ENCODE results near the gene LTA4H. TPM values are rescaled to one million over a fixed set of nuclear protein-coding genes. Genes with fewer than 3 reads are reported as not detected.
A peak's percentile ranks its signal among the peaks of the same experiment; 100 is the strongest.

Gene LTA4H
- total RNA-seq, 1 donor from 2014 or later, result 35.4 TPM

DNA sequence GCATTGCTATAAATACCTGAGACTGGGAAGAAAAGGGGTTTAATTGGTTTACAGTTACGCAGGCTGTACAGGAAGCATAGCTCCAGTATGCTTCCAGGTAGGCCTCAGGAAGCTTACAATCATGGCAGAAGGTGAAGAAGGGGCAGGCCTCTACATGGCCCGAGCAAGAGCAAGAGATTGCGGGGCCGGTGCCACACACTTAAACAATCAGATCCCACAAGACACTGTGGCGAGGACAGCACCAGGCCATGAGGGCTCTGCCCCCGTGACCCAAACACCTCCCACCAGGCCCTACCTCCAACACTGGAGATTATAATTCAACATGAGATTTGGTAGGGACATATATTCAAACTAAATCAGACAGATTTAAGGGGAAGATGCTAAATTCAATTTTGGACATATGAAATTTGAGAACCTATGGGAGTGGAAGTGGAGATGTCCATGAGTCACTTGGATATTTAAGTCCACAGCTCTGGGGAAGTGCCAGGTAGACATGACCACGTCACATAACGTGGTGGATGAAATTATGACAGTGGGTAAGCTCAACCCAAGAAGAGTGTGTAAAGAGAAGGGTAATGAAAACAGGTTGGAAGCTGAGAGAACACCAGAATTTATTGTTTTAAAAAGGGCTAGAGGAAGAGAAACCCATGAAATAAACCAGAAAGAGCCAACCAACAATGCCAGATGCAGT is 1.5 kb upstream of the LTA4H start:
- H3K9me3 ChIP-seq (replicated peaks), result no peaks in the 10 kb centered on the region
- H3K27me3 ChIP-seq (ENCODE audit: low read depth), result no peaks in the 10 kb centered on the region
- DNase-seq, result no peak
- intact Hi-C loops (cut with micrococcal nuclease), result no loop called here
- H3K4me1 ChIP-seq, result peaks cover 24% of the 10 kb centered on the region
- H3K27ac ChIP-seq (replicated peaks), result no peak overlapping the region
- TF ChIP-seq CTCF (IDR thresholded peaks at IDR 0.05; ENCODE audit: borderline replicate concordance), result no peak
- H3K36me3 ChIP-seq, result no peaks in the 10 kb centered on the region
- no peak overlapping the region for H3K4me3 ChIP-seq

DNA sequence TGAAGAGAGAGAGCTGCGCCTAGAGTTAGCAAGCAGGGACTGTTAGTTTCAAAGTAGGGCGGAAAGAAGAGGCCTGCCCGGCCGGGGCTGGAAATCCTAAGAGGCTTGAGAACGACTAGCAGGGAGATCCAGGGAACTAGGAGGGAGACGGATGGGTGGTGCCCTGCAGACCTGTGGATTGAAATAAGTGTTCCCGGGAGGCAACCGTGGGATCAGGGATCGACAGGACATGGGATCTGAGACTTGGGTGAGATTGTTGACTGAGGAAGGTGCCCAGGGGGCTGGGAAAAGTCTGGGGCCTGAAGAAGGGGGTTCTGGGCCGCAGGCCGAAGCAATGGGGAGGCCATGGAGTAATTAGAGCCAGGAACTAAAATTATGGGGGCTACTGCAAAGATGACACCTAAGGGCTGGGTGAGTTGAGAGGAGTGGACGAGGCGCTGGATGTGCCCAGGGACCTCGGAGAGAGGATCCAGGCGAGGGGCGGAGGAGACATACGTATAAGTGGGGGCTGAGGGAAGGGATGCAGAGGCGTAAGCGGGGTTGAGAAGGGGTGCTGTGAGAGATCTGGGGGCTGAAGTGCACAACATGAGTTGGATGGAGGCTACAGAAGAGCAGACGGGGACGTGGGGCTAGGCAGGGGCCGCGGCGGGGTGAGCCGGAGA is 635 bp downstream of the LTA4H start:
- no peak for DNase-seq
- H3K4me1 ChIP-seq, result peaks cover 24% of the 10 kb centered on the region
- H3K36me3 ChIP-seq, result no peaks in the 10 kb centered on the region
- no peak for TF ChIP-seq CTCF (IDR thresholded peaks at IDR 0.05; ENCODE audit: borderline replicate concordance)
- H3K9me3 ChIP-seq (replicated peaks), result no peaks in the 10 kb centered on the region
- H3K27me3 ChIP-seq (ENCODE audit: low read depth), result no peaks in the 10 kb centered on the region
- peak overlapping the region; percentile 88 for H3K27ac ChIP-seq (replicated peaks)
- H3K4me3 ChIP-seq, result peak overlapping the region; percentile 89
- intact Hi-C loops (cut with micrococcal nuclease), result no loop called here

GRCh38 chr12:96033549-96034389 is 1.6 kb downstream of the LTA4H start:
- intact Hi-C loops (cut with micrococcal nuclease), result no loop called here
- Histone ChIP-seq H3K4me1 (peaks cover 24% of the 10 kb centered on the region), H3K4me3 (peak overlapping the region; percentile 89), H3K36me3 (no peaks in the 10 kb centered on the region), H3K27me3 (ENCODE audit: low read depth) (no peaks in the 10 kb centered on the region), H3K9me3 (replicated peaks) (no peaks in the 10 kb centered on the region), H3K27ac (replicated peaks) (peak overlapping the region; percentile 88)
- DNase-seq, result no peak
- TF ChIP-seq CTCF (IDR thresholded peaks at IDR 0.05; ENCODE audit: borderline replicate concordance), result no peak

DNA sequence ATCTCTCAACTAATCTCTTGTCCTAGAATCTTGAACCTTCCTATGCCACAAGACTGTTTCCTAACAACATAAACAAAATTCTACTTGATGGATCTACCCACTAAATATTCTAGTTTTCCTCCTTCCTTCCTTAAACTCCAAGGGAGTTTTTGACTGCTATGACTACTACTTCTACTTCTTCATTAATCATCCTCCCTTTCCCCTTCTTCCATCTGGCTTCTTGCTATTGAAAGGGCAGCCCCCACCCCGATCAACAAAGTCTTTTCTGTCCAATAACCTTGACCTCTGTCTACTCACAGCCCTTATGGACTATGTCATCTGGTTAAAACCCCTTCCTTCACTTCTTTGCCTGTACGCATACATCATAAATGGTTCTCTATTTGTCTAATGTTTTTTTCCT is 5.6 kb downstream of the LTA4H start:
- H3K4me3 ChIP-seq, result no peak overlapping the region
- peaks cover 38% of the 10 kb centered on the region for H3K36me3 ChIP-seq
- no peak for TF ChIP-seq CTCF (IDR thresholded peaks at IDR 0.05; ENCODE audit: borderline replicate concordance)
- no peak for DNase-seq
- H3K4me1 ChIP-seq, result peaks cover 18% of the 10 kb centered on the region
- H3K27ac ChIP-seq (replicated peaks), result no peak overlapping the region
- intact Hi-C loops (cut with micrococcal nuclease), result no loop called here
- H3K27me3 ChIP-seq (ENCODE audit: low read depth), result no peaks in the 10 kb centered on the region
- H3K9me3 ChIP-seq (replicated peaks), result no peaks in the 10 kb centered on the region

- Histone ChIP-seq H3K9me3 (replicated peaks) (no peaks in the 10 kb centered on the region), H3K4me1 (peaks cover 5% of the 10 kb centered on the region), H3K27ac (replicated peaks) (no peak overlapping the region), H3K36me3 (peaks cover 48% of the 10 kb centered on the region), H3K27me3 (ENCODE audit: low read depth) (no peaks in the 10 kb centered on the region), H3K4me3 (no peak overlapping the region)
- DNase-seq, result no peak
- TF ChIP-seq CTCF (IDR thresholded peaks at IDR 0.05; ENCODE audit: borderline replicate concordance), result no peak
- intact Hi-C loops (cut with micrococcal nuclease), result no loop called here
These were observed 6.8 kb downstream of the LTA4H start for GRCh38 chr12:96028538-96028937.
